Mesothelial cell of epicardium (in vitro differentiated cells): ENCODE data around the gene TLX2. TPM values are rescaled to one million over a fixed set of nuclear protein-coding genes. Genes with fewer than 3 reads are reported as not detected.
"Not testable (repeated sequence)": the region's sequence is repeated elsewhere in the genome, so short reads cannot be mapped to it uniquely, and the experiment has no call there.

Experiments
- DNase-seq, 2 experiments: peaks; one replicate each; pipeline ENCODE4 v3.0.0; 2021; ENCODE audit warnings: low spot score in 2 of 2; ENCODE audit not compliant: unreplicated experiment in 2 of 2
- H3K27ac Mint-ChIP-seq: 2 replicates; pipeline ENCODE4 v1.8.0; 2021; ENCODE audit warnings: mixed read lengths
- H3K27me3 Mint-ChIP-seq: 2 replicates; pipeline ENCODE4 v1.8.0; 2021; ENCODE audit warnings: low read depth, mixed read lengths
- H3K36me3 Mint-ChIP-seq: 2 replicates; pipeline ENCODE4 v1.8.0; 2021; ENCODE audit warnings: mixed read lengths
- H3K4me1 Mint-ChIP-seq: 2 replicates; pipeline ENCODE4 v1.8.0; 2021; ENCODE audit warnings: mixed read lengths
- H3K4me3 Mint-ChIP-seq: 2 replicates; pipeline ENCODE4 v1.8.0; 2021; ENCODE audit warnings: mild to moderate bottlenecking, moderate library complexity, mixed read lengths
- H3K9me3 Mint-ChIP-seq: 2 replicates; pipeline ENCODE4 v1.8.0; 2021; ENCODE audit warnings: mixed read lengths
- total RNA-seq: library from RNA; stranded (reverse); gene quantifications from 3 replicates; pipeline ENCODE4 v1.2.1, GENCODE V29; 2021
- TF ChIP-seq, protein P1 (sequence below): fragments of 200-600 bp; sonication (generic); IDR thresholded peaks from one replicate; pipeline ENCODE4 v1.5.0; 2021; ENCODE audit warnings: antibody characterized with exemption; ENCODE audit not compliant: unreplicated experiment

Gene TLX2
- 0.18 TPM in 1 of 3 replicates, not detected in the others for total RNA-seq

DNA sequence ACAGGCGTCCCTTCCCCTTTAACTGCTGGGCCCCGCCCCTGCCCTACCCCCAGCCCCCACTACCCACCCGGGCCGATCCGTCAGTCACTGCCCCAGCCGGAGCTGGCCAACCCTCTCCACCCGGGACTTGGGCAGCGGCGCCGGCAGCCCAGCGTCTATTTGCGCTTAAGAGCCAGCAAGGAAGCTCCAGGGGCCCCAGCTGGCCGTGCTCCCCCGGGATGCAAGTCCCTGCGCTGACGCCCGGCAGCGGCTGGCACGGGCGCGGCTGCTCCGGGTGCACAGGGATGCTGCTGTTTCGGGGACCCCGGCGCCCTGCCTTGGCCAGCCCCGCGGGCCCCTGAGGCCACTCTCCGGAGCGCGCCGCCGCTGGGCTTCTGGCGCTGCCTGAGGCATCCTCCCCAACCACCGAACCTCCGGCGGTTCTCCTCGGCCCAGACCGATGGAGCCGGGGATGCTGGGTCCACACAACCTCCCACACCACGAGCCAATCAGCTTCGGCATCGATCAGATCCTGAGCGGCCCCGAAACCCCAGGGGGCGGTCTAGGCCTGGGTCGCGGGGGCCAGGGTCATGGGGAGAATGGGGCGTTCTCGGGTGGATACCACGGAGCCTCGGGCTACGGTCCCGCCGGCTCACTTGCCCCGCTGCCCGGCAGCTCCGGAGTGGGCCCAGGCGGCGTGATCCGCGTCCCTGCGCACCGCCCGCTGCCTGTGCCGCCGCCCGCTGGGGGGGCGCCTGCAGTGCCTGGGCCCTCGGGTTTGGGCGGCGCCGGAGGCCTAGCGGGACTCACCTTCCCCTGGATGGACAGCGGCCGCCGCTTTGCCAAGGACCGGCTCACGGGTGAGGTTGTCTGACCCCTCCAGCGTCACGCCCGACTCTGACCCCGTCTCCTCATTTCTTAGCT is at the start of gene TLX2:
TSS of gene TLX2 (plus strand) at position 83 of the 903 bp plus-strand sequence. CDS start at position 440, 357 bp downstream.
- TF ChIP-seq, protein P1, sequence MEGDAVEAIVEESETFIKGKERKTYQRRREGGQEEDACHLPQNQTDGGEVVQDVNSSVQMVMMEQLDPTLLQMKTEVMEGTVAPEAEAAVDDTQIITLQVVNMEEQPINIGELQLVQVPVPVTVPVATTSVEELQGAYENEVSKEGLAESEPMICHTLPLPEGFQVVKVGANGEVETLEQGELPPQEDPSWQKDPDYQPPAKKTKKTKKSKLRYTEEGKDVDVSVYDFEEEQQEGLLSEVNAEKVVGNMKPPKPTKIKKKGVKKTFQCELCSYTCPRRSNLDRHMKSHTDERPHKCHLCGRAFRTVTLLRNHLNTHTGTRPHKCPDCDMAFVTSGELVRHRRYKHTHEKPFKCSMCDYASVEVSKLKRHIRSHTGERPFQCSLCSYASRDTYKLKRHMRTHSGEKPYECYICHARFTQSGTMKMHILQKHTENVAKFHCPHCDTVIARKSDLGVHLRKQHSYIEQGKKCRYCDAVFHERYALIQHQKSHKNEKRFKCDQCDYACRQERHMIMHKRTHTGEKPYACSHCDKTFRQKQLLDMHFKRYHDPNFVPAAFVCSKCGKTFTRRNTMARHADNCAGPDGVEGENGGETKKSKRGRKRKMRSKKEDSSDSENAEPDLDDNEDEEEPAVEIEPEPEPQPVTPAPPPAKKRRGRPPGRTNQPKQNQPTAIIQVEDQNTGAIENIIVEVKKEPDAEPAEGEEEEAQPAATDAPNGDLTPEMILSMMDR: no peak
- Mint-ChIP-seq H3K4me1 (peaks cover 6% of the 10 kb centered on the region), H3K36me3 (no peaks in the 10 kb centered on the region), H3K27me3 (peaks cover 92% of the 10 kb centered on the region), H3K9me3 (no peaks in the 10 kb centered on the region), H3K27ac (no peak within 1 kb of the TSS), H3K4me3 (peak within 1 kb of the TSS; percentile 28)
- DNase-seq: peak; percentile 30 to 42

- not testable (repeated sequence) for DNase-seq, H3K27me3 Mint-ChIP-seq, H3K36me3 Mint-ChIP-seq, H3K9me3 Mint-ChIP-seq
- peak overlapping the region; percentile 65 for H3K27ac Mint-ChIP-seq
- peaks cover 21% of the 10 kb centered on the region for H3K4me1 Mint-ChIP-seq
- peak overlapping the region; percentile 42 for H3K4me3 Mint-ChIP-seq
Measured at GRCh38 chr2:74470742-74471141, 43.5 kb upstream of the TLX2 start.

DNA sequence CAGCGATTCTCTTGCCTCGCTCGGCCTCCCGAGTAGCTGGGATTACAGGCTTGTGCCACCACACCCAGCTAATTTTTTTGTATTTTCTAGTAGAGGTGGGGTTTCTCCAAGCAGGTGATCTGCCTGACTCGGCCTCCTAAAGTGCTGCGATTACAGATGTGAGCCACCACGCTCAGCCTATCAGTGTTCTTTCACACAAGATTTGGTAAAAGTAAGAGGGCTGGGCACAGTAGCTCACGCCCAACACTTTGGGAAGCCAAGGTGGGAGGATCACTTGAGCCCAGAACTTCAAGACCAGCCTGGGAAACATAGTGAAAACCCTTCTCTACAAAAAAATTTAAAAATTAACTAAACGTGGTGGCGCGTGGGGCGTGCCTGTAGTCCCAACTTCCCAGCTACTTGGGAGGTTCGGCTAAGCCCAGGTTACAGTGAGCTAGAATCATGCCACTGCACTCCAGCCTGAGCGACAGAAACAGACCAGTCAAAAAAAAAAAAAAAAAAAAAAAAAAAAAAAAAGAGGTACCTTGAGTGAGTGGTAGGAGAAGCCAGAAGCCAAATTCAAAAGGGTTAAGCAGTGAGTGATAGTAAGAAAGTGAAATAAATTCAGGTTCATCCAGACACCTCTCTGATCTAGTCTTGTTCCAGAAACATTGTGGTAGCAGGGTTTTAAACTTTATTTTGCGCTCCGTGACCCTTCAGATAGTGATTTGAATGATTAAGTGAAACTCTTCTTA is 42.8 kb upstream of the TLX2 start:
- Mint-ChIP-seq H3K9me3 (no peaks in the 10 kb centered on the region), H3K36me3 (peaks cover 2% of the 10 kb centered on the region), H3K4me1 (peaks cover 18% of the 10 kb centered on the region), H3K27me3 (no peaks in the 10 kb centered on the region), H3K4me3 (peak overlapping the region; percentile 94), H3K27ac (peak overlapping the region; percentile 99)
- TF ChIP-seq, protein P1: no peak
- DNase-seq: no peak

- TF ChIP-seq, protein P1: no peak
- Mint-ChIP-seq H3K9me3 (no peaks in the 10 kb centered on the region), H3K27ac (peak within 1 kb of the TSS; percentile 99), H3K36me3 (peaks cover 5% of the 10 kb centered on the region), H3K4me1 (peaks cover 18% of the 10 kb centered on the region), H3K27me3 (no peaks in the 10 kb centered on the region), H3K4me3 (peak within 1 kb of the TSS; percentile 94)
- peak; percentile 89 to 94 for DNase-seq
Measured at GRCh38 chr2:74472086-74472944, 41.9 kb upstream of the TLX2 start, which contains the start of gene MRPL53. Gene MRPL53 (minus strand): TSS chr2:74472680. CDS start chr2:74472660, 20 bp downstream.

DNA sequence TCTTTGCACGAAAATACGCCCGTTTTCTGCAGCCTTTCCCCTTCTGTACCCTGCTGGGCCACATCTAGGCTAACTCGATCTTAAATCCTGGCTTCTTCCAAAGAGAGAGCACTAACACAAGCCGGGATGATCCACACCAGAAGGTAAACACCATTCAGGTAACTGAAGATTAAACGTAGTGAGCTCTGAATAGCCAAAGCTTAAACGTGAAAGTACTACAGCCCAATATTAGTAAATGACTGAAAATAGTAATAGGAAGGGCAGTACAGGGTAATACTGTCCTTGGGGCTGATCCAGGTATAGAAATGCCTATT is 41.3 kb upstream of the TLX2 start:
- Mint-ChIP-seq H3K36me3 (peaks cover 9% of the 10 kb centered on the region), H3K9me3 (no peaks in the 10 kb centered on the region), H3K4me3 (peak overlapping the region; percentile 94), H3K27me3 (no peaks in the 10 kb centered on the region), H3K4me1 (peaks cover 18% of the 10 kb centered on the region), H3K27ac (peak overlapping the region; percentile 99)
- TF ChIP-seq, protein P1: no peak
- no peak for DNase-seq
